H9 (cell line): Measurements from ENCODE around the gene HEBP2. TPM values are rescaled to one million over a fixed set of nuclear protein-coding genes. Genes with fewer than 3 reads are reported as not detected.

Source experiments
- DNase-seq: peaks from one replicate; pipeline ENCODE4 v3.0.0-alpha.2; 2017
- H2AFZ ChIP-seq: one replicate; pipeline ENCODE4 v1.6.1; 2013; ENCODE audit warnings: mild to moderate bottlenecking, low read length, control low read depth, moderate library complexity
- H2AK5ac ChIP-seq: 2 replicates; pipeline ENCODE4 v1.6.1; 2013; ENCODE audit warnings: low read length, control low read depth, mixed read lengths; ENCODE audit not compliant: insufficient read length
- H2BK120ac ChIP-seq: one replicate; pipeline ENCODE4 v1.6.1; 2013; ENCODE audit warnings: low read depth, mild to moderate bottlenecking, low read length, control low read depth, inconsistent platforms; ENCODE audit not compliant: poor library complexity, severe bottlenecking
- H2BK12ac ChIP-seq: 2 replicates; pipeline ENCODE4 v1.6.1; 2013; ENCODE audit warnings: low read length, control low read depth, mixed read lengths, low read depth; ENCODE audit not compliant: insufficient read length
- H2BK15ac ChIP-seq: 2 replicates; pipeline ENCODE4 v1.6.1; 2013; ENCODE audit warnings: low read depth, low read length, control low read depth
- H2BK20ac ChIP-seq: one replicate; pipeline ENCODE4 v1.6.1; 2013; ENCODE audit warnings: low read depth, mild to moderate bottlenecking, low read length, control low read depth, inconsistent platforms; ENCODE audit not compliant: poor library complexity, severe bottlenecking
- H2BK5ac ChIP-seq: 2 replicates; pipeline ENCODE4 v1.6.1; 2013; ENCODE audit warnings: low read length, control low read depth, mixed read lengths; ENCODE audit not compliant: insufficient read length
- H3K14ac ChIP-seq: 2 replicates; pipeline ENCODE4 v1.6.1; 2013; ENCODE audit warnings: low read length, control low read depth; ENCODE audit not compliant: insufficient read depth
- H3K18ac ChIP-seq: 2 replicates; pipeline ENCODE4 v1.6.1; 2013; ENCODE audit warnings: low read depth, mild to moderate bottlenecking, mixed read lengths, low read length, control low read depth; ENCODE audit not compliant: insufficient read length
- H3K23ac ChIP-seq: 2 replicates; pipeline ENCODE4 v1.6.1; 2013; ENCODE audit warnings: low read length, control low read depth, mixed read lengths, low read depth; ENCODE audit not compliant: insufficient read length
- H3K23me2 ChIP-seq: 2 replicates; pipeline ENCODE4 v1.6.1; 2013; ENCODE audit warnings: low read depth, mild to moderate bottlenecking, mixed read lengths, low read length, control low read depth; ENCODE audit not compliant: insufficient read length, poor library complexity, severe bottlenecking
- H3K27ac ChIP-seq: 2 replicates; pipeline ENCODE4 v1.5.1; 2013; ENCODE audit warnings: low read length, control low read depth, mixed read lengths, low read depth; ENCODE audit not compliant: insufficient read length
- H3K27me3 ChIP-seq: 2 replicates; pipeline ENCODE4 v1.6.1; 2013; ENCODE audit warnings: low read length, control low read depth, inconsistent platforms; ENCODE audit not compliant: insufficient read depth
- H3K4ac ChIP-seq: 2 replicates; pipeline ENCODE4 v1.6.1; 2013; ENCODE audit warnings: low read depth, mild to moderate bottlenecking, control low read depth, inconsistent platforms, low read length, moderate library complexity
- H3K4me1 ChIP-seq: 2 replicates; pipeline ENCODE4 v1.6.1; 2013; ENCODE audit warnings: low read length, control low read depth, inconsistent platforms; ENCODE audit not compliant: insufficient read depth
- H3K4me2 ChIP-seq: 2 replicates; pipeline ENCODE4 v1.6.1; 2013; ENCODE audit warnings: low read length, control low read depth, mixed read lengths; ENCODE audit not compliant: insufficient read length, insufficient read depth
- H3K56ac ChIP-seq: 2 replicates; pipeline ENCODE4 v1.6.1; 2013; ENCODE audit warnings: low read depth, mild to moderate bottlenecking, mixed read lengths, low read length, control low read depth; ENCODE audit not compliant: insufficient read length
- H3K79me1 ChIP-seq: 2 replicates; pipeline ENCODE4 v1.6.1; 2013; ENCODE audit warnings: low read depth, mild to moderate bottlenecking, moderate library complexity, low read length, control low read depth, inconsistent platforms; ENCODE audit not compliant: insufficient read depth, poor library complexity, severe bottlenecking
- H3K79me2 ChIP-seq: 2 replicates; pipeline ENCODE4 v1.6.1; 2013; ENCODE audit warnings: low read length, control low read depth, inconsistent platforms; ENCODE audit not compliant: insufficient read depth
- H3K9ac ChIP-seq: 2 replicates; pipeline ENCODE4 v1.6.1; 2013; ENCODE audit warnings: low read length, control low read depth, mixed read lengths; ENCODE audit not compliant: insufficient read length; ENCODE audit errors: extremely low read depth
- H3K9me3 ChIP-seq: one replicate; pipeline ENCODE4 v1.6.1; 2013; ENCODE audit warnings: low read depth, low read length, inconsistent platforms; ENCODE audit not compliant: control insufficient read depth
- H3T11ph ChIP-seq: one replicate; pipeline ENCODE4 v1.6.1; 2013; ENCODE audit warnings: mild to moderate bottlenecking, low read length, control low read depth, inconsistent platforms
- H4K20me1 ChIP-seq: one replicate; pipeline ENCODE4 v1.6.1; 2013; ENCODE audit not compliant: control insufficient read depth, insufficient read length, insufficient read depth
- H4K5ac ChIP-seq: 2 replicates; pipeline ENCODE4 v1.6.1; 2013; ENCODE audit warnings: low read depth, mild to moderate bottlenecking, mixed read lengths, low read length, control low read depth; ENCODE audit not compliant: insufficient read length
- H4K8ac ChIP-seq: replicated peaks from 2 replicates; pipeline ENCODE4 v1.6.1; 2013; ENCODE audit warnings: low read length, control low read depth, mixed read lengths, low read depth; ENCODE audit not compliant: insufficient read length
- H4K91ac ChIP-seq: 2 replicates; pipeline ENCODE4 v1.6.1; 2013; ENCODE audit warnings: low read depth, mild to moderate bottlenecking, moderate library complexity, mixed read lengths, low read length, control low read depth; ENCODE audit not compliant: insufficient read length
- H3K27ac Mint-ChIP-seq, 3 experiments: 2 replicates in 2 of 3; 3 replicates in 1 of 3; pipeline ENCODE4 v1.8.0; 2020 to 2021; ENCODE audit warnings: mixed read lengths in 3 of 3, mild to moderate bottlenecking in 1 of 3, moderate library complexity in 1 of 3
- H3K27me3 Mint-ChIP-seq: 2 replicates; pipeline ENCODE4 v1.8.0; 2021; ENCODE audit warnings: low read depth, mild to moderate bottlenecking, moderate library complexity, mixed read lengths
- H3K36me3 Mint-ChIP-seq, 3 experiments: 2 replicates in 2 of 3; 3 replicates in 1 of 3; pipeline ENCODE4 v1.8.0; 2020 to 2021; ENCODE audit warnings: low read depth in 3 of 3, mixed read lengths in 3 of 3; ENCODE audit not compliant: insufficient read depth in 1 of 3
- H3K4me1 Mint-ChIP-seq, 2 experiments: 2 replicates each; pipeline ENCODE4 v1.8.0; 2020; ENCODE audit warnings: mixed read lengths in 2 of 2
- H3K4me3 Mint-ChIP-seq, 2 experiments: 2 replicates in 1 of 2; 3 replicates in 1 of 2; pipeline ENCODE4 v1.8.0; 2020 to 2021; ENCODE audit warnings: mild to moderate bottlenecking in 2 of 2, mixed read lengths in 2 of 2, moderate library complexity in 1 of 2
- H3K9me3 Mint-ChIP-seq, 2 experiments: 2 replicates in 1 of 2; 3 replicates in 1 of 2; pipeline ENCODE4 v1.8.0; 2020; ENCODE audit warnings: mild to moderate bottlenecking in 2 of 2, mixed read lengths in 2 of 2, moderate library complexity in 1 of 2
- WGBS: extraction: QIAGEN DNeasy Blood & Tissue Kit; methylation state at CpG from one replicate; pipeline ENCODE4 v1.1.7; 2013; ENCODE audit warnings: missing lambda C conversion rate, low lambda C conversion rate, mixed read lengths; ENCODE audit not compliant: insufficient read length; ENCODE audit errors: extremely low coverage; 5-methylcytosine and 5-hydroxymethylcytosine counted together
- total RNA-seq: library from RNA; stranded (reverse); gene quantifications from 2 replicates; pipeline ENCODE4 v1.2.1, GENCODE V29; 2021
- TF ChIP-seq, protein P1 (sequence below): fragments of 200-600 bp; sonication (generic); conservative IDR thresholded peaks from 3 replicates; pipeline ENCODE4 v1.8.0; 2021; ENCODE audit warnings: antibody characterized with exemption, mild to moderate bottlenecking

HEBP2 gene
- total RNA-seq, 1 experiment from 2014 or later: 57.8 TPM

DNA sequence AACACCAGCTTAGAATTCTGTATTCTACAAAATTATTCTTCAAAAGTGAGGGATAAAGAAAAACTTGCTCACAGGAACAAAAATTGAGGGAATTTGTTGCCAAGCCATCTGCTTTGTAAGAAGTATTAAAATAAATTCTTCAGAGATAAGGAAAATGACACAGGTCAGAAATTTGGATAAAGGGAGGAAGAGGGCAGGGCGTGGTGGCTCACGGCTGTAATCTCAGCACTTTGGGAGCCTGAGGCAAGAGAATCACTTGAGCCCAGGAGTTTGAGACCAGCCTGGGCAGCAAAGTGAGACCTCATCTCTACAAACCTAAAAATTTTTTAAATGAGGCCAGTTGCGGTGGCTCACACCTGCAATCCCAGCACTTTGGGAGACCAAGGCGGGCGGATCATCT lies 14.5 kb upstream of the HEBP2 start:
- H3K56ac ChIP-seq: no peak overlapping the region
- no peak overlapping the region for H3K27ac ChIP-seq
- H4K8ac ChIP-seq: no peak overlapping the region
- no peaks in the 10 kb centered on the region for H3K27me3 ChIP-seq
- TF ChIP-seq, protein P1, sequence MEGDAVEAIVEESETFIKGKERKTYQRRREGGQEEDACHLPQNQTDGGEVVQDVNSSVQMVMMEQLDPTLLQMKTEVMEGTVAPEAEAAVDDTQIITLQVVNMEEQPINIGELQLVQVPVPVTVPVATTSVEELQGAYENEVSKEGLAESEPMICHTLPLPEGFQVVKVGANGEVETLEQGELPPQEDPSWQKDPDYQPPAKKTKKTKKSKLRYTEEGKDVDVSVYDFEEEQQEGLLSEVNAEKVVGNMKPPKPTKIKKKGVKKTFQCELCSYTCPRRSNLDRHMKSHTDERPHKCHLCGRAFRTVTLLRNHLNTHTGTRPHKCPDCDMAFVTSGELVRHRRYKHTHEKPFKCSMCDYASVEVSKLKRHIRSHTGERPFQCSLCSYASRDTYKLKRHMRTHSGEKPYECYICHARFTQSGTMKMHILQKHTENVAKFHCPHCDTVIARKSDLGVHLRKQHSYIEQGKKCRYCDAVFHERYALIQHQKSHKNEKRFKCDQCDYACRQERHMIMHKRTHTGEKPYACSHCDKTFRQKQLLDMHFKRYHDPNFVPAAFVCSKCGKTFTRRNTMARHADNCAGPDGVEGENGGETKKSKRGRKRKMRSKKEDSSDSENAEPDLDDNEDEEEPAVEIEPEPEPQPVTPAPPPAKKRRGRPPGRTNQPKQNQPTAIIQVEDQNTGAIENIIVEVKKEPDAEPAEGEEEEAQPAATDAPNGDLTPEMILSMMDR: no peak
- no peak overlapping the region for H2BK5ac ChIP-seq
- no peak overlapping the region for H2BK20ac ChIP-seq
- Mint-ChIP-seq H3K27ac (no peak overlapping the region), H3K4me3 (no peak overlapping the region), H3K27me3 (no peaks in the 10 kb centered on the region), H3K9me3 (no peaks in the 10 kb centered on the region), H3K36me3 (no peaks in the 10 kb centered on the region), H3K4me1 (peaks cover 17 to 22% of the 10 kb centered on the region in 2 experiments)
- H3K9me3 ChIP-seq: no peaks in the 10 kb centered on the region
- no peaks in the 10 kb centered on the region for H3K79me1 ChIP-seq
- no peak overlapping the region for H3K14ac ChIP-seq
- no peak overlapping the region for H2BK12ac ChIP-seq
- no CpG with 5 or more reads among the region's 5 CpGs for WGBS
- no peak overlapping the region for H2AK5ac ChIP-seq
- H3K4me2 ChIP-seq: no peak overlapping the region
- no peak overlapping the region for H3T11ph ChIP-seq
- H2BK15ac ChIP-seq: no peak overlapping the region
- no peaks in the 10 kb centered on the region; the same call in 1 of the 2 replicates for H3K4me1 ChIP-seq
- H3K23me2 ChIP-seq: no peaks in the 10 kb centered on the region
- no peaks in the 10 kb centered on the region for H4K20me1 ChIP-seq
- H4K91ac ChIP-seq: no peak overlapping the region
- H4K5ac ChIP-seq: no peak overlapping the region
- no peak overlapping the region for H3K4ac ChIP-seq
- H3K79me2 ChIP-seq: no peaks in the 10 kb centered on the region
- no peak overlapping the region for H2AFZ ChIP-seq
- no peak overlapping the region for H3K23ac ChIP-seq
- no peak overlapping the region for H3K9ac ChIP-seq
- no peak overlapping the region for H2BK120ac ChIP-seq
- H3K18ac ChIP-seq: no peak overlapping the region
- DNase-seq: no peak
